ENCODE measurements around the gene PDE6A.
"Not testable (repeated sequence)": the region's sequence is repeated elsewhere in the genome, so short reads cannot be mapped to it uniquely, and the experiment has no call there.

PDE6A gene

DNA sequence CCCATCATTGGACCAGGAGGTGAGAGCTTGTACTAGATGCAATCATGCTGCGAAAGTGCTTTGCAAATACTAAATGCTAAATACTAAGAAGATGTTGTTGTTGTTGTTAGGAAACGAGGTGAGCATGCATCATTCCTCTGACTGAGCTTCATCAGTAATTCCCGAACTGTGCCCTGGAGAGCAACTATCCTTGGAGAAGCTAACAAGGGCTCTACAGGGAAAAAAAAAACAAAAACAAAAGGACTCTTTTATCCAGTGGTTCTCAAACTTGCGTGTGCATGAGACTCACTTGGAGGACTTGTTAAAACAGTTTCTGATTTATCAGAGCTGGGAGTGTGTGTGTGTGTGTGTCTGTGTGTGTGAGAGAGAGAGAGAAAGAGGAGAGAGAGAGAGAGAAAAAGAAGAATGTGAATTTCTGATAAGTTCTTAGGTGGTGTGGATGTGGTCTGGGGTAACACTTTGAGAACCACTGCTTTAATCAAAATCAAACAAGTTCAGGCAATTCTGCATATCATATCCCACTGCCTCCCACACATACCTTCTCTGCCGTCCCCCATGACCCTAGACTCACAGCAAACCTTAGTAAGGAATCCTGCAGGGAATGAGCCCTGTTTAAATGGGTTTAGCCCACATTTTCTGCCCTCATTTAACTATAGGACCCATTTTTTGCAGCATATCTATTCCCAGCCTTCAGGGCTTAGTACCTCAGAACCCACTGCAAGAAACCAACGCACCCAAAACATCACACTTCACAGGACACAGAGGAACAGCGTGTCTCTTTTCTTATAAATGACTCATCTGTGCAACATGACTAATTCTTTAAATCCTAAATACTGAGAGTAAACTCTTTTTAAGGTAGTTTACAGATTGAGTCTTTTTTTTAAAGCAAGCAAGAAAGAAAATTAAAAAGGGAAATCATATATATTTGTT, 48.9 kb downstream of the PDE6A start:
- DNase-seq (ENCODE audit: low read depth in 2 of 2), result no peak

GRCh38 chr5:149894237-149894636, 50.4 kb downstream of the PDE6A start:
- DNase-seq (ENCODE audit: low read depth in 2 of 2), result no peak

DNA sequence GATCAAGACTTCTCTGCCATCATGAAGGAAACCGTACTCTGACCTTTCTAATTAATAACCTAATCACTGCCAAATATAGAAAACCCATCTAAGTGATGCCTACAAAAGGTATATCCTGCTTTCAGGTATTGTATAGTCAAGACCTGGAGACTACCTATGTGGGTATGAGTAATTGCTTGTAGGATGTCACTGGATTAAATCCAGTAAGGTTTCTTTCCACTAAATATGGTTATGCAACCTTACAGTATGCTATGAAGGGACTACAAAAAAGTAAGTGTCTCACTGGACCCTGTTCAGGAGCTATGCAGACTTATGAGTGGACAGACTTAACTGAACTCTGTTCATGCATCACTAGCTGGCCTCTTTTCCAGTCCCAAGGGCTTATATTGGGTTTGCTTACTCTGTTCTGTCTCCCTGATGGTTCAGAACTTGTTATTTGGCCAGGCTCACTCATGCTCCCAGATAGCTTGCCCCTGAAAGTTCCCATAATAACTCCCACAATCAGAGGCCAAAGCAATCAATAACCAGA, 51.1 kb downstream of the PDE6A start:
- no peak for DNase-seq (ENCODE audit: low read depth in 2 of 2)

GRCh38 chr5:149892594-149892993, 52.0 kb downstream of the PDE6A start:
- no peak for DNase-seq (ENCODE audit: low read depth in 2 of 2)

DNA sequence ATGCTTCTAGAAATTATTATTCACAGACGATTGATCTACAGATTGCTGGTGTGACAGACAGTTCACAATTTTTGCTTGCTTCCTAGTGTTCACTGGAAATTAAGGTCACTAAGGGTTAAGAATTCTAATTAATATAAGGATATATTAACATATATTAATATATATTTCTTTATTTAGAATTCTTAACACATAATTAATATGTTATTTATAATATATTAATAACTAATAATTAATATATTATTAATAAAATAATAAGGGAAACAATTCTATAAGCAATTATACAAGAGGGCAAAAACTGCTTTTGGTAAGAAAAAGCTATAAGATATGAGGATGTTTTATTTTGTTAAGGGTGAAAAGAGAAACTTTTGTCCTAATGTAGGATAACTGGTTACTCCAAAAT, 56.3 kb downstream of the PDE6A start:
- DNase-seq (ENCODE audit: low read depth in 2 of 2), result no peak

- DNase-seq (ENCODE audit: low read depth in 2 of 2), result no peak
Observed at GRCh38 chr5:149887622-149888183, 56.9 kb downstream of the PDE6A start.

DNA sequence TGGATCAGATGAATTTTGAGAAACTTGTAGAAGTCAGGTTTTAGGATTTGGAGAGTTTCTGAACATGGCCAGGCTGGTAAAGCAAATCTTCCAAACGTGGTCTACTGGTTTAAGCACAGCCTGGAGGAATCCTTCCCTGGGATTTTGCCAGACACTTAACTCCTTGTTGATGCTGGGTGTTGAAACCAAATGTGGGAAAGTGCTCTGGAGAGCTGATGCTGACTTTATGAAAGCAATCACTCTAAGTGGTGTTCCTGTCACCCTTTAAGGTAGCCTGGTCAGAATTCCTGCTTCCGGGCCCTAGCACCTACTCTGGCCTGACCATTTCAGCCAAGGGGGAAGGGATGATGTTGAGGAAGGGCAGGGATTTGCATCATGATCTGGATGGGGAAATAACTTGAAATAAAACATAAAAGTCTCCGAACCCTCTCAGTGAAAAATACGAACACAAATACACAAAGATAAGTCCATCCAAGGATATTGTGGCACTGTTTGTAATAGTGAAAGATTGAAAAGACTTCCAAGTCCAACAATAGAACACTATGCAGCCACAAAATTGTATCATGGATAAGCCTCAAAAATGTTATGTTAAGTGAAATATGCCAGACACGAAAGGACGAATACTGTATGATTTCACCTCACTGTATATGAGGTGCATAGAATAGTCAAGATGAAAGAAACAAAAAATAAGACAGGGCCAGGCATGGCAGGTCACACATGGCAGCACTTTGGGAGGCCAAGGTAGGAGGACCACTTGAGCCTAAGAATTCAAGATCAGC, 57.7 kb downstream of the PDE6A start:
- no peak for DNase-seq (ENCODE audit: low read depth in 2 of 2)

GRCh38 chr5:149886060-149886459, 58.5 kb downstream of the PDE6A start:
- DNase-seq (ENCODE audit: low read depth in 2 of 2), result no peak

GRCh38 chr5:149885513-149885912, 59.1 kb downstream of the PDE6A start:
- no peak for DNase-seq (ENCODE audit: low read depth in 2 of 2)

- no peak for DNase-seq (ENCODE audit: low read depth in 2 of 2)
Observed at GRCh38 chr5:149883550-149883949, 61.0 kb downstream of the PDE6A start.

DNA sequence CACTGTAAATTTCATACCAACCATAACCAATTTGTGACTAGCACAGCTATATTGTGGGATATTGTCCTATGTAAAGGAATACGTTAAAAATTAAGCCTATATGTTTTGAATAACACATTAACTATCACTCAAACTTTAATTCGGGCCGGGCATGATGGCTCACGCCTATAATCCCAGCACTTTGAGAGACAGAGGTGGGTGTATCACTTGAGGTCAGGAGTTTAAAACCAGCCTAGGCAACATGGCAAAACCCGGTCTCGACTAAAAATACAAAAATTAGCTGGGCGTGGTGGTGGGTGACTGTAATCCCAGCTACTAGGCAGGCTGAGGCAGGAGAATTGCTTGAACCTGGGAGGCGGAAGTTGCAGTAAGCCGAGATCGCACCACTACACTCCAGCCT, 62.0 kb downstream of the PDE6A start:
- DNase-seq (ENCODE audit: low read depth in 2 of 2), result not testable (repeated sequence)

DNA sequence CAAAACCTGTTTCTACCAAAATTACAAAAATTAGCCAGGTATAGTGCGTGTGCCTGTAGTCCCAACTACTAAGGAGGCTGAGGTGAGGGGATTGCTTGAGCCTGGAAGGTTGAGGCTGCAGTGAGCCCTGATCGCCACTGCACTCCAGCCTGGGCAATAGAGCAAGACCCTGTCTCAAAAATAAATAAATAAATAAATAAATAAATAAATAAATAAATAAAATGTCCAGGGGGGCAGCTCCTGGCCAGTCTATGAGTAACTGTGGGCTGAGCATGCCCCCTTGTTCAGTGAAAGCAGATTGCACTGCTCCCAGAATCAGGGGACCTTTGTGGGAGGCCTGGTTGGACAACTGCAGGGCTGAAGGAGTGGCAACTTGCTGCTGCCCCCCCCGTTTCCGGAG, 62.7 kb downstream of the PDE6A start:
- DNase-seq (ENCODE audit: low read depth in 2 of 2), result no peak

GRCh38 chr5:149881069-149881622, 63.4 kb downstream of the PDE6A start:
- DNase-seq (ENCODE audit: low read depth in 2 of 2), result no peak

GRCh38 chr5:149879593-149879992, 65.0 kb downstream of the PDE6A start:
- DNase-seq (ENCODE audit: low read depth in 2 of 2), result not testable (repeated sequence)

- DNase-seq (ENCODE audit: low read depth in 2 of 2), result no peak
Observed at GRCh38 chr5:149878371-149878770, 66.2 kb downstream of the PDE6A start.

DNA sequence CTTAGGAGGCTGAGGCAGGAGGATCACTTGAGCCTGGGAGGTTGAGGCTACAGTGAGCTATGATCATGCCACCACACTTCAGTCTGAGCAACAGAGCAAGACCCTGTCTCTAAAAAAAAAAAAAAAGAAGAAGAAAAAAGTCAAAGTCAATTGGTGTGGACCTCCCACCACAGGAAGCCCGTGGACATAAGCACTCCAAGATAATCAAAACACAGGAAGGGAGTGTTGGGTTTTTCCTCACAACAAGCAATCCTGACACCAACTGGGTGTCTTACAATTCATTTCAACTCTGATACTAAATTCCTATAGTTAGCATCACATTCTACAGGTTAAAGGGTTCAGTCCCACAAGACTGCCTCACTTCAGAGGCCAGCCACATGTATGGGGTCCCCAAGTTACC, 70.7 kb downstream of the PDE6A start:
- DNase-seq (ENCODE audit: low read depth in 2 of 2), result no peak

DNA sequence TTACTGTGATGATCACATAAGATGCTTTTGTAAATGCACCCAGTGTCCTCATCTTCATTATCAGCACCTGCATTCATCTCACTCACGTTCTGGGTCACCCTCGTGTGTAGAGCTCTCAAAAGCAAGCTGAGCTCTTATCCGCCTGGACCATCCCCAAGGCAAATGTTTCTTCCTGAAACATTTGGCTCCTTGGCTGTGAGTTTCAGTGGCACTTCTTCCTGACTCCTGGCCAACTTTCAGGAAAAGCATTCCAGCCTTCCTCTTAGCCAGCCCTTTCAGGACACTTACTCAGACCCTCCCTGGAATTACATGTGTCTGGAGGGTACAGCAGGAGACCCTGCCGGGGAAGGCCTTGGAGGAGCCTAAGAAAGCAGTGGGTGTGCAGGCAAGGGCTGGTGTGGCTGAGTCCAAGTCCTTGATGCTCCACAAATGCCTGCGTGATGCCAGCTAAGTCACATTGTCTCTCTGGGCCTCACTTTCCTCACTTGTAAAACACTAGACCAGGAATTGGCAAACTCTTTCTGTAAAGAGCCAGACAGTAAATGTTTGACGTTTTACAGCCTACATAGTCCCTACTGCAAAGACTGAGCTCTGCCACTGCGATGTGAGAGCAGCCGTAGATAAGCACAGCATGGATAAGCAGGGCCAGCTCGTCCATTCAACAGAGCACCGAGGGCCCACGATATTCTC, 72.1 kb downstream of the PDE6A start:
- no peak for DNase-seq (ENCODE audit: low read depth in 2 of 2)

DNA sequence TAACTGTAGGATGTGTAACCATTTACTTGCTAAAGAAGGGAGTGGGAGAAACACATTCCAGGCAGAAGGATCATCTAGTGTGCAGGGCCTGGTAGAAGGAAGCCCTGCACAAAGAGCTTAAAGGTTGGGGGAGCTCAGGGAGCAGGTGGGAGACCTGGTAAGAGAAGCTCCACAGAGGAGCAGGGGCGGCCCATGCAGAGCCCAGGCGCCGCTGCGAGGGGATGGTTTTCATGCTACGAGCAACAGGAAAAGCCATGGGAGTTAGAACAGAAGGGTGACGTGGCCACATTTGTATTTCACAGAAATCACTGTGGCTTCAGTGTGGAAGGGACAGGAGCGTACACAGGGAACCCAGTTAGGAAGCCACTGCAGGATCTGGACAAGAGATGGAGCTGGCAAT, 73.1 kb downstream of the PDE6A start:
- DNase-seq (ENCODE audit: low read depth in 2 of 2), result no peak

GRCh38 chr5:149870697-149871096, 73.9 kb downstream of the PDE6A start:
- no peak for DNase-seq (ENCODE audit: low read depth in 2 of 2)

DNA sequence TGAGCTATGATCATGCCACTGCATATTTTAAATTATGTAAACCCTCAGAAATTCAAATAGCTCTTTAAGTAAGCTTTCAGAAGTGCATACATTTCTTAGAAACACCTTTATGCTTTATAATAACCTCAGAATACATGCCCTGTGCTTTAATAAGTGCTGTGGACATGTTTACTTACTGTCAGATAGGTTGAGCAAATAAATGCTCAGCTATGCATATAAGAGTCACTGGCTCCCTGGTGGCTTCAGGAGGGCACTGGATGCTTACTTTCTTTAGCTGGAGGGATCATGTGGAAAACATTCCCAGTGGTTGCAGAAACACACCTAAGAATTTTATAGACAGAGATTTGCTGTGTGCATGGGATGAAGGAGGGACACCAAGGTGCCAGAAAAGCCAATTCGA, 74.4 kb downstream of the PDE6A start:
- no peak for DNase-seq (ENCODE audit: low read depth in 2 of 2)

GRCh38 chr5:149869411-149869821, 75.2 kb downstream of the PDE6A start:
- no peak for DNase-seq (ENCODE audit: low read depth in 2 of 2)

All from stimulated activated CD4-positive, alpha-beta T cell treated with anti-CD3 and anti-CD28 coated beads, Interleukin-15, amount 100 ng/mL, for 48 hours (primary cell).